Type B pancreatic cell (in vitro differentiated cells): ENCODE measurements around the gene INCA1. TPM values are rescaled to one million over a fixed set of nuclear protein-coding genes. Genes with fewer than 3 reads are reported as not detected.

Source experiments
- microRNA-seq: library from miRNA; unstranded; fragments of <30 nt; microRNA quantifications from one replicate; pipeline ENCODE4, GENCODE V29; 2020
- total RNA-seq: library from RNA; stranded (reverse); gene quantifications from 2 replicates; pipeline ENCODE4 v1.2.1, GENCODE V29; 2021; ENCODE audit warnings: low replicate concordance

INCA1 gene
- total RNA-seq, 1 donor from 2014 or later, result 0.72 TPM

Small RNA genes within 50 kb of the gene (microRNA-seq; reads per million reads assigned to microRNA genes)
- gene MIR6864 (not detected), gene MIR6865 (not detected)

Other genes with a start within 250 kb of the INCA1 start
- gene TM4SF5, start 225.6 kb downstream of the INCA1 start, total RNA-seq, result 5.3 and 9.6 TPM in 2 replicates
- 1.2 and 1.8 TPM in 2 replicates for gene VMO1, start 211.2 kb downstream of the INCA1 start, total RNA-seq
- 4.7 and 9.8 TPM in 2 replicates for gene GLTPD2, start 208.6 kb downstream of the INCA1 start, total RNA-seq
- 117 and 124 TPM in 2 replicates for gene PSMB6, start 201.4 kb downstream of the INCA1 start, total RNA-seq
- gene PLD2, start 190.4 kb downstream of the INCA1 start, total RNA-seq, result 58.7 and 69.3 TPM in 2 replicates
- 111 and 204 TPM in 2 replicates for gene MINK1, start 164.2 kb downstream of the INCA1 start, total RNA-seq
- 4.4 and 9.3 TPM in 2 replicates for gene C17orf107, start 98.0 kb downstream of the INCA1 start, total RNA-seq
- 0.27 and 0.52 TPM in 2 replicates for gene CHRNE, start 94.4 kb downstream of the INCA1 start, total RNA-seq
- gene GP1BA, start 65.2 kb downstream of the INCA1 start, total RNA-seq, result not detected in 2 replicates
- gene SLC25A11, start 57.5 kb downstream of the INCA1 start, total RNA-seq, result 60.2 and 63.6 TPM in 2 replicates
- 98.8 and 132 TPM in 2 replicates for gene RNF167, start 57.3 kb downstream of the INCA1 start, total RNA-seq
- gene PFN1, start 49.0 kb downstream of the INCA1 start, total RNA-seq, result 404 and 455 TPM in 2 replicates
- 4.8 and 24.0 TPM in 2 replicates for gene ENO3, start 46.4 kb downstream of the INCA1 start, total RNA-seq
- gene SPAG7, start 29.7 kb downstream of the INCA1 start, total RNA-seq, result 60.5 and 73.1 TPM in 2 replicates
- 26.3 and 35.6 TPM in 2 replicates for gene CAMTA2, start 9.8 kb downstream of the INCA1 start, total RNA-seq
- 102 and 130 TPM in 2 replicates for gene KIF1C, start 428 bp upstream of the INCA1 start, total RNA-seq
- 0.19 and 1.5 TPM in 2 replicates for gene SLC52A1, start 37.9 kb upstream of the INCA1 start, total RNA-seq
- gene ZFP3, start 80.9 kb upstream of the INCA1 start, total RNA-seq, result 0.53 and 2.3 TPM in 2 replicates
- gene ZNF232, start 114.4 kb upstream of the INCA1 start, total RNA-seq, result 16.2 and 25.8 TPM in 2 replicates
- gene USP6, start 118.5 kb upstream of the INCA1 start, total RNA-seq, result 0.07 and 0.22 TPM in 2 replicates
- gene ZNF594, start 194.3 kb upstream of the INCA1 start, total RNA-seq, result 8.9 and 20.3 TPM in 2 replicates
- not detected in 2 replicates for gene SCIMP, start 237.3 kb upstream of the INCA1 start, total RNA-seq